Measurements from ENCODE around the gene NECTIN3. TPM values are rescaled to one million over a fixed set of nuclear protein-coding genes. Genes with fewer than 3 reads are reported as not detected.

NECTIN3 gene
- total and polyA plus RNA-seq, 10 of the 15 experiments (the other 5 are each of a cell fraction or from before 2014, with no cell fraction given): 0.21 TPM; not detected in 9

- TF ChIP-seq NKRF (conservative IDR thresholded peaks at IDR 0.05) (no peak), HDAC2 (IDR thresholded peaks at IDR 0.05) (no peak), GABPA (IDR thresholded peaks at IDR 0.05; ENCODE audit: low read depth) (no peak), PAX8 (IDR thresholded peaks at IDR 0.05) (no peak), PKNOX1 (IDR thresholded peaks at IDR 0.05) (no peak), USF1 (IDR thresholded peaks at IDR 0.05; ENCODE audit: borderline replicate concordance, extremely low read length, insufficient read depth, low read depth, low read length) (no peak), NR2F1 (conservative IDR thresholded peaks at IDR 0.05) (no peak)
Measured at GRCh38 chr3:111081008-111081545, 9.5 kb downstream of the NECTIN3 start (continued).

- Histone ChIP-seq H3K4me2 (ENCODE audit: control insufficient read depth, insufficient read depth) (no peak overlapping the region), H3K79me2 (ENCODE audit: control insufficient read depth, insufficient read depth, low read length) (no peaks in the 10 kb centered on the region), H4K20me1 (ENCODE audit: control insufficient read depth, insufficient read depth) (no peaks in the 10 kb centered on the region), H3K9ac (ENCODE audit: control insufficient read depth, insufficient read depth, low read length) (no peak overlapping the region), H3K27me3 (replicated peaks in 1 of 2; ENCODE audit: control insufficient read depth in 2 of 2, insufficient read depth in 2 of 2, low read length in 1 of 2) (no peaks in the 10 kb centered on the region), H3K4me3 (no peak overlapping the region), H2AFZ (ENCODE audit: control insufficient read depth, low read depth, low read length) (no peak overlapping the region), H3K27ac (ENCODE audit: control insufficient read depth, insufficient read depth) (no peak overlapping the region), H3K9me3 (replicated peaks; ENCODE audit: control insufficient read depth, insufficient read depth, low read length) (no peaks in the 10 kb centered on the region), H3K4me1 (ENCODE audit: control insufficient read depth, insufficient read depth, low read length) (no peaks in the 10 kb centered on the region), H3K36me3 (ENCODE audit: control insufficient read depth in 2 of 2, insufficient read depth in 2 of 2, low read length in 1 of 2) (no peaks in the 10 kb centered on the region)
- intact Hi-C loops (cut with micrococcal nuclease; ENCODE audit: unreplicated experiment) (loop anchor here (10.0 kb wide), 1 partner anchor 460 kb away; the partner anchor contains the start of gene CD96), in situ Hi-C loops (cut with MboI) (no loop called here)
- DNase-seq (ENCODE audit: low read depth, low spot score) (no peak), FAIRE-seq (no peak), ATAC-seq (no peak)
- no TSS peak for BruUV-seq (replicated peaks)
- ChIA-PET SMC1A (ENCODE audit: uncharacterized antibody, unreplicated experiment) (no interaction called here), POLR2A (no interaction called here), RAD21 (ENCODE audit: unreplicated experiment) (no interaction called here), CTCF (no interaction called here)
- whole genome bisulfite sequencing (ENCODE audit: insufficient coverage, insufficient replicate concordance, low lambda C conversion rate, missing lambda C conversion rate): 38% methylated on average over 2 of the region's 2 CpGs
- no peak for TF ChIP-seq RELA (IDR thresholded peaks at IDR 0.05; ENCODE audit: borderline replicate concordance, partially characterized antibody)
- no peak for TF ChIP-seq ZNF384 (IDR thresholded peaks at IDR 0.05; ENCODE audit: borderline replicate concordance, low read depth, low read length)
- no peak for TF ChIP-seq HCFC1 (IDR thresholded peaks at IDR 0.05; ENCODE audit: low read length)
Measured at GRCh38 chr3:111084911-111085310, 13.3 kb downstream of the NECTIN3 start.

All from GM12878 (cell line).